Osteoblast (primary cell): ENCODE data around the gene ASIP. TPM values are rescaled to one million over a fixed set of nuclear protein-coding genes. Genes with fewer than 3 reads are reported as not detected.
A peak's percentile ranks its signal among the peaks of the same experiment; 100 is the strongest.

ENCODE experiments used
- DNase-seq: peaks from one replicate; pipeline ENCODE4 v3.0.0; 2011; ENCODE audit warnings: low spot score, mixed read lengths; ENCODE audit not compliant: insufficient read length; ENCODE audit errors: missing footprints
- H2AFZ ChIP-seq: 2 replicates; pipeline ENCODE4 v1.6.0; 2011; ENCODE audit warnings: mild to moderate bottlenecking, low read length
- H3K27ac ChIP-seq: 2 replicates; pipeline ENCODE4 v1.5.1; 2011; ENCODE audit warnings: mild to moderate bottlenecking, low read depth, low read length, moderate library complexity
- H3K27me3 ChIP-seq: 2 replicates; pipeline ENCODE4 v1.6.0; 2012; ENCODE audit warnings: mild to moderate bottlenecking, control low read depth, inconsistent platforms, low read length, moderate library complexity; ENCODE audit not compliant: insufficient read depth
- H3K36me3 ChIP-seq: 2 replicates; pipeline ENCODE4 v1.5.1; 2011; ENCODE audit warnings: mild to moderate bottlenecking, low read length, control low read depth, moderate library complexity; ENCODE audit not compliant: insufficient read depth
- H3K4me1 ChIP-seq: 2 replicates; pipeline ENCODE4 v1.5.1; 2011; ENCODE audit warnings: mild to moderate bottlenecking, low read length, control low read depth, moderate library complexity; ENCODE audit not compliant: insufficient read depth
- H3K4me2 ChIP-seq: 2 replicates; pipeline ENCODE4 v1.6.0; 2011; ENCODE audit warnings: mild to moderate bottlenecking, low read length; ENCODE audit not compliant: insufficient read depth
- H3K4me3 ChIP-seq: fragments of 200-600 bp; sonication (generic); 3 replicates; pipeline ENCODE4 v1.5.1; 2012; ENCODE audit warnings: mild to moderate bottlenecking, low read length, inconsistent platforms; ENCODE audit not compliant: insufficient read depth
- H3K79me2 ChIP-seq: 2 replicates; pipeline ENCODE4 v1.6.0; 2012; ENCODE audit warnings: mild to moderate bottlenecking, low read length, control low read depth, inconsistent platforms; ENCODE audit not compliant: insufficient read depth
- H3K9me3 ChIP-seq: 2 replicates; pipeline ENCODE4 v1.5.1; 2011; ENCODE audit warnings: low read depth, low read length, control low read depth
- H4K20me1 ChIP-seq: 2 replicates; pipeline ENCODE4 v1.6.0; 2012; ENCODE audit warnings: mild to moderate bottlenecking, low read length, control low read depth; ENCODE audit not compliant: insufficient read depth
- CTCF ChIP-seq: IDR thresholded peaks from 2 replicates; pipeline ENCODE4 v1.5.1; 2011; ENCODE audit warnings: mild to moderate bottlenecking, low read depth, low read length, moderate library complexity; ENCODE audit errors: extremely low read depth
- total RNA-seq: library from RNA; depleted of rRNA; stranded (reverse); fragments of >200 nt; gene quantifications from 2 replicates; pipeline ENCODE4 v1.2.3, GENCODE V29; 2012

ASIP gene
- total RNA-seq, 1 donor: not detected

GRCh38 chr20:34211591-34211990 lies 29.6 kb upstream of the ASIP start:
- Histone ChIP-seq H2AFZ (no peak overlapping the region), H3K79me2 (no peaks in the 10 kb centered on the region), H3K4me2 (no peak overlapping the region), H4K20me1 (no peaks in the 10 kb centered on the region), H3K36me3 (no peaks in the 10 kb centered on the region), H3K27me3 (no peaks in the 10 kb centered on the region), H3K27ac (no peak overlapping the region), H3K9me3 (no peaks in the 10 kb centered on the region), H3K4me3 (no peak overlapping the region), H3K4me1 (peaks cover 8% of the 10 kb centered on the region)
- no peak for TF ChIP-seq CTCF
- no peak for DNase-seq

GRCh38 chr20:34213213-34213612 lies 28.0 kb upstream of the ASIP start:
- Histone ChIP-seq H3K27me3 (no peaks in the 10 kb centered on the region), H3K9me3 (no peaks in the 10 kb centered on the region), H3K4me3 (no peak overlapping the region), H3K27ac (no peak overlapping the region), H3K4me2 (no peak overlapping the region), H2AFZ (no peak overlapping the region), H3K36me3 (no peaks in the 10 kb centered on the region), H4K20me1 (no peaks in the 10 kb centered on the region), H3K79me2 (no peaks in the 10 kb centered on the region), H3K4me1 (peaks cover 11% of the 10 kb centered on the region)
- no peak for DNase-seq
- TF ChIP-seq CTCF: no peak

- DNase-seq: peak; percentile 88
- H2AFZ ChIP-seq: peak overlapping the region; percentile 94
- no peaks in the 10 kb centered on the region for H3K79me2 ChIP-seq
- TF ChIP-seq CTCF: no peak
- H3K36me3 ChIP-seq: no peaks in the 10 kb centered on the region
- peaks cover 11% of the 10 kb centered on the region for H3K4me1 ChIP-seq
- no peaks in the 10 kb centered on the region for H3K27me3 ChIP-seq
- H3K4me2 ChIP-seq: peak overlapping the region; percentile 77
- H3K9me3 ChIP-seq: no peaks in the 10 kb centered on the region
- H3K4me3 ChIP-seq: peak overlapping the region; percentile 75
- H4K20me1 ChIP-seq: no peaks in the 10 kb centered on the region
- H3K27ac ChIP-seq: peak overlapping the region; percentile 13
Measured at GRCh38 chr20:34215711-34216381, 25.4 kb upstream of the ASIP start.

GRCh38 chr20:34216382-34216742 lies 24.9 kb upstream of the ASIP start:
- Histone ChIP-seq H3K9me3 (no peaks in the 10 kb centered on the region), H3K27ac (no peak overlapping the region), H2AFZ (peak overlapping the region; percentile 63), H3K4me1 (peaks cover 13% of the 10 kb centered on the region), H4K20me1 (no peaks in the 10 kb centered on the region), H3K4me3 (peak overlapping the region; percentile 75), H3K36me3 (no peaks in the 10 kb centered on the region), H3K79me2 (no peaks in the 10 kb centered on the region), H3K4me2 (peak overlapping the region; percentile 77), H3K27me3 (no peaks in the 10 kb centered on the region)
- DNase-seq: no peak
- no peak for TF ChIP-seq CTCF
